BLaER1 (cell line): Measurements from ENCODE around the gene NLK.
"Not testable (repeated sequence)": the region's sequence is repeated elsewhere in the genome, so short reads cannot be mapped to it uniquely, and the experiment has no call there.

Experiments
- H3K27ac ChIP-seq: shearing (Covaris generic); formaldehyde crosslinking; 2 replicates; pipeline ENCODE4 v1.8.1; 2022
- H3K27me3 ChIP-seq: shearing (Covaris generic); formaldehyde crosslinking; 2 replicates; pipeline ENCODE4 v1.8.1; 2022
- H3K36me3 ChIP-seq: shearing (Covaris generic); formaldehyde crosslinking; 2 replicates; pipeline ENCODE4 v1.8.1; 2022
- H3K4me1 ChIP-seq: shearing (Covaris generic); formaldehyde crosslinking; 2 replicates; pipeline ENCODE4 v1.8.1; 2022
- H3K4me2 ChIP-seq: shearing (Covaris generic); formaldehyde crosslinking; 2 replicates; pipeline ENCODE4 v1.8.1; 2022
- H3K4me3 ChIP-seq: shearing (Covaris generic); formaldehyde crosslinking; 2 replicates; pipeline ENCODE4 v1.8.1; 2022
- H3K9ac ChIP-seq: shearing (Covaris generic); formaldehyde crosslinking; 2 replicates; pipeline ENCODE4 v1.8.1; 2022
- H3K9me3 ChIP-seq: shearing (Covaris generic); formaldehyde crosslinking; 2 replicates; pipeline ENCODE4 v1.8.1; 2022
- H4K20me1 ChIP-seq: shearing (Covaris generic); formaldehyde crosslinking; 2 replicates; pipeline ENCODE4 v1.8.1; 2022
- Cebpa-rat ChIP-seq: shearing (Covaris generic); IDR thresholded peaks from 2 replicates; pipeline ENCODE4 v1.8.1; 2022

Gene NLK

DNA sequence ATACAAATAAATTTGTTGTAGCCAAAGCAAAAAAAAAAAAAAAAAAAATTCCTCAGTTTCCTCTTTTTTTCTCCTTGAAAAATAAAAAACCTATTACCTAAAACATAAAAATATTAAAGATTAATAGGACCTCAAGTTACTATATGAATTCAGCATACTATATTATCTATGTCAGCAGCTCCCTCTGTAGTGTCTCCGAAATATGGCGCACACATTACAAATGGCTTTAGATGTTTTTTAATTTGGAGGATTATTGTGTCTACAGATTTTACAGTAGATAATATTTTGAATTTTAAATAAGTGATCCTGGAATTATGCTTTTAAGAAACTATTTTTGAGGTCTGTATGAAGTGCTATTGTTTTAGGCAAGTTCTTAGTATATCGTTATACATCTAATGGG, 94.4 kb downstream of the NLK start:
- H3K36me3 ChIP-seq = peaks cover 42% of the 10 kb centered on the region
- H3K4me1 ChIP-seq = no peaks in the 10 kb centered on the region
- no peak overlapping the region for H3K4me3 ChIP-seq
- TF ChIP-seq Cebpa-rat = no peak
- no peaks in the 10 kb centered on the region for H3K9me3 ChIP-seq
- no peak overlapping the region for H3K4me2 ChIP-seq
- no peak overlapping the region for H3K27ac ChIP-seq
- H3K9ac ChIP-seq = no peak overlapping the region
- no peaks in the 10 kb centered on the region for H3K27me3 ChIP-seq
- H4K20me1 ChIP-seq = no peaks in the 10 kb centered on the region

- H3K9me3 ChIP-seq = no peaks in the 10 kb centered on the region
- no peak for TF ChIP-seq Cebpa-rat
- H3K4me3 ChIP-seq = no peak overlapping the region
- no peak overlapping the region for H3K27ac ChIP-seq
- H3K4me1 ChIP-seq = no peaks in the 10 kb centered on the region
- H3K27me3 ChIP-seq = no peaks in the 10 kb centered on the region
- no peaks in the 10 kb centered on the region for H4K20me1 ChIP-seq
- no peak overlapping the region for H3K9ac ChIP-seq
- no peak overlapping the region for H3K4me2 ChIP-seq
- peaks cover 28% of the 10 kb centered on the region for H3K36me3 ChIP-seq
These were observed 97.3 kb downstream of the NLK start for GRCh38 chr17:28139822-28140221.

DNA sequence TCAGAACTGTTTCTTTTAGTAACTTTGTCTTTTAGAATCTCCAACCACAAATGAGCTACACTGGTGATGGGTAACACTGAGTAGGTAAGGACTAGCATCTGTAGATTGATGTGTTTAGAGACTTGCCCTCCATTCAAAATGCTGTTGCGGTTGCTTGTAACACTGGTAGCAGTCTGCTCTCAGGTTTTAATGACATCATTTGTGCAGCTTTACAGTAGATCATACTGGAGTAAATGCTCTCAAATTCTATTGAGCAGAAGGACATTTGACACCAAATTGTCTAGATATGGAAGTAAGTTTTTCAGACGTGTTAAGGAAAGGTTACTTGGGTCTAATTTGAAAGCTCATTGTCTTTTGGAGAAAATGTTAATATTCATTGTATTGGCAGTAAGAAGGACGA, 98.8 kb downstream of the NLK start:
- H3K9ac ChIP-seq = no peak overlapping the region
- no peaks in the 10 kb centered on the region for H3K4me1 ChIP-seq
- H3K4me2 ChIP-seq = no peak overlapping the region
- TF ChIP-seq Cebpa-rat = no peak
- H4K20me1 ChIP-seq = no peaks in the 10 kb centered on the region
- no peak overlapping the region for H3K4me3 ChIP-seq
- no peaks in the 10 kb centered on the region for H3K27me3 ChIP-seq
- H3K9me3 ChIP-seq = no peaks in the 10 kb centered on the region
- peaks cover 20% of the 10 kb centered on the region; the same call in 1 of the 2 replicates for H3K36me3 ChIP-seq
- H3K27ac ChIP-seq = no peak overlapping the region

DNA sequence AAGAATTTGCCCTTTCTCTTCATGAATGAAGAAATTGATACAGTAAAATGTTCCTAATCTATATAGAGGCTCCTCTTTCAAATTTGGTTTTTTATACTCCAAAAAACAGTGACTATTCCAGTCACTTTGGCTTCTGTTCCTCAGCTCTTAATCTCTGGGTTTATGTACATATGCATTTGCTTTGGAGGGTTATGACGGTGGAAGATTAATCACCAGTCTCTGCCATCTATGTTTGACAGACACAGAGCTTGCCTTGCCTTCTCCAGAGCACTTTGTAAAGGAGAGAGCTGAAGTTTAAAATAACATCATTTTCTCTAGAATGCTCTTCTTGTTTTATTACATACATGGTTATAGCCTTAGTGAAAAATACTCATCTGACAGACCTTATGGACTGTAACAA, 99.3 kb downstream of the NLK start:
- no peaks in the 10 kb centered on the region for H3K4me1 ChIP-seq
- H3K4me3 ChIP-seq = no peak overlapping the region
- H3K4me2 ChIP-seq = no peak overlapping the region
- H3K27ac ChIP-seq = no peak overlapping the region
- no peaks in the 10 kb centered on the region for H3K9me3 ChIP-seq
- H3K27me3 ChIP-seq = no peaks in the 10 kb centered on the region
- no peaks in the 10 kb centered on the region for H4K20me1 ChIP-seq
- no peak for TF ChIP-seq Cebpa-rat
- no peak overlapping the region for H3K9ac ChIP-seq
- peaks cover 17% of the 10 kb centered on the region; the same call in 1 of the 2 replicates for H3K36me3 ChIP-seq

DNA sequence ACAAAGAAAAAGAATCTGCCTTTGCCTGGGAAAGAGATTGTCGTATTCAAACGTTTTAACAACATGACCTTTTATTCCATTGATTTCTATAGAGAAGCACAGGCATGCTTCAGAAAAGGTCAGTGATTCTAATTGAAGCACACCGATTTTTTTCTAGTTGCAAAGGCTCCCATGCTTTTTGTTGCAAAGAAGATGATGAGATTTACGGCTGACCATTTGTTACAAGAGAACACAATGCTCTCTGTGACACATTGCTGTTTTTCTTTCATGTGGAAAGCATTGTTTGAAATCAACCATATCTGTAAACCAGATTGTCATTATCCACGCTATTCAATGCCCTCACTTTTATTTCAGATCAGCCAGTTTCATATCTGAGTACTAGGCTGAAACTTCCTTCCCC, 99.8 kb downstream of the NLK start:
- H3K9me3 ChIP-seq = no peaks in the 10 kb centered on the region
- H3K36me3 ChIP-seq = peaks cover 17% of the 10 kb centered on the region; the same call in 1 of the 2 replicates
- no peaks in the 10 kb centered on the region for H3K4me1 ChIP-seq
- H3K27me3 ChIP-seq = no peaks in the 10 kb centered on the region
- no peaks in the 10 kb centered on the region for H4K20me1 ChIP-seq
- no peak for TF ChIP-seq Cebpa-rat
- H3K27ac ChIP-seq = no peak overlapping the region
- no peak overlapping the region for H3K9ac ChIP-seq
- no peak overlapping the region for H3K4me2 ChIP-seq
- H3K4me3 ChIP-seq = no peak overlapping the region

DNA sequence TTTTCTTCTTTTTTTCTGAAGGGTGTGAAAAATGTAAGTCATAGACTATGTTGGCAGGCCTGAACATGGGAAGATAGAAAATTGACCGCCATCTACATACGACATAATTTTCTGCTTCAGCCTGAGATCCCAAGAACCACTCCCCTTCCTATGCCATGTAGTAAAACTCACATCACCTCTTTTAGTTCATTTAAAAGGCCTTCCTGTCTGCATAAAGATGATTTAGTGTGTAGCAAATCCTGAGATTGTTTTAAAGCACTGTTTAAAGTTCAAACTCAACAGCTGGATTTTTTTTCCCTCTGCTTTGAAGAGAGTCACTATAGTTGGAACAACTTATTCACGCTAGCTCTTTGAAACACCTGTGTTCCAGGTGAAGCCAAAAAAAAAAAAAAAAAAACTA, 101.5 kb downstream of the NLK start:
- no peaks in the 10 kb centered on the region for H4K20me1 ChIP-seq
- no peak overlapping the region for H3K9ac ChIP-seq
- no peak overlapping the region for H3K4me3 ChIP-seq
- no peaks in the 10 kb centered on the region for H3K4me1 ChIP-seq
- H3K27me3 ChIP-seq = no peaks in the 10 kb centered on the region
- no peaks in the 10 kb centered on the region for H3K9me3 ChIP-seq
- TF ChIP-seq Cebpa-rat = no peak
- no peak overlapping the region for H3K4me2 ChIP-seq
- H3K27ac ChIP-seq = no peak overlapping the region
- H3K36me3 ChIP-seq = 0 out of 2 replicates have a peak, but pooled peaks cover 12% of the 10 kb centered on the region

DNA sequence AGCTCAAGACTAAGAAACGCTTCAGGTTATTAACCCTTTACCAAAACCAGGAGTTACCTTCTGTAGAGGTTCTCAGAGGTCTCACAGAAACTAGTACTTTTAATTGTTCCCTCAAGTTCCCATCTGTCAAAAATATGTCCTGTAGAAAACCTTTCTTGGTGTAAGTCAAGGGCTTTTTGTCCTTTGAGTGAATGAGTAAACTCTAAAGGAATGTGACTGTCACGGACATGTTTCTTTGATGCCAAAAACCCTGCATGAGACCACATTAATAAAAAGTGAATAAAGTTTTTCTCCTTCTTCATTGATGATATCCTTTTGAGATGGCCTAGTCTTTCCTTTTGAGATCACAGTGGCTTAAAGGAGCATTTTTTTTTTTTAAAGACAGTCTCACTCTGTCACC, 102.9 kb downstream of the NLK start:
- no peaks in the 10 kb centered on the region for H3K4me1 ChIP-seq
- H3K4me3 ChIP-seq = no peak overlapping the region
- H3K36me3 ChIP-seq = 0 out of 2 replicates have a peak, but pooled peaks cover 12% of the 10 kb centered on the region
- H3K27ac ChIP-seq = no peak overlapping the region
- H3K4me2 ChIP-seq = no peak overlapping the region
- H4K20me1 ChIP-seq = no peaks in the 10 kb centered on the region
- H3K9ac ChIP-seq = no peak overlapping the region
- H3K27me3 ChIP-seq = no peaks in the 10 kb centered on the region
- TF ChIP-seq Cebpa-rat = no peak
- H3K9me3 ChIP-seq = no peaks in the 10 kb centered on the region

- H3K27me3 ChIP-seq = no peaks in the 10 kb centered on the region
- no peaks in the 10 kb centered on the region for H3K4me1 ChIP-seq
- H3K4me3 ChIP-seq = no peak overlapping the region
- no peaks in the 10 kb centered on the region for H3K9me3 ChIP-seq
- no peak for TF ChIP-seq Cebpa-rat
- no peak overlapping the region for H3K9ac ChIP-seq
- no peak overlapping the region for H3K4me2 ChIP-seq
- H4K20me1 ChIP-seq = no peaks in the 10 kb centered on the region
- H3K36me3 ChIP-seq = 0 out of 2 replicates have a peak, but pooled peaks cover 12% of the 10 kb centered on the region
- H3K27ac ChIP-seq = no peak overlapping the region
These were observed 104.5 kb downstream of the NLK start for GRCh38 chr17:28147017-28147416.

DNA sequence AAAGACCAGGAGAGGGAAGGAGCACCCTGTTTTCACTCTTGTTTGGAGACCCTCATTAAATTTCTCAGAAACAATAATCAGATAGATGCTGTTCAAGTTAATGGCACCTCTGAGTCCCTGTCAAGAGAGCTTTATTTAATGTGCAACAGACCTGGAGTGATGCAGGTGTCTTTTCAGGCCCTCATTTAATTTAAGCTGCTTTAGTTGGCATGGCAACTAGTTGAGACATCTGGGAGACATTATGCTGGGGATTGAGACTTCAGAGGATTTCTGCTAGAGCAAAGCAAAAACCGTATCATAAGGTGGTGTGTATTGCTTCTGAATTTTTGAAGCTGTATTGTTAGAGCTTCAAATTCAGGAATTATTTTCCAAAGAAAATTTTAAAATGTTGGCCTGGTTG, 108.5 kb downstream of the NLK start:
- no peak for TF ChIP-seq Cebpa-rat
- Histone ChIP-seq H4K20me1 (no peaks in the 10 kb centered on the region), H3K36me3 (no peaks in the 10 kb centered on the region; the same call in 1 of the 2 replicates), H3K4me3 (no peak overlapping the region), H3K9me3 (no peaks in the 10 kb centered on the region), H3K27ac (no peak overlapping the region), H3K27me3 (no peaks in the 10 kb centered on the region), H3K4me2 (no peak overlapping the region), H3K9ac (no peak overlapping the region), H3K4me1 (no peaks in the 10 kb centered on the region)

- no peaks in the 10 kb centered on the region for H3K9me3 ChIP-seq
- H3K9ac ChIP-seq = no peak overlapping the region
These were observed 111.7 kb downstream of the NLK start for GRCh38 chr17:28154214-28154613.

GRCh38 chr17:28155405-28155804, 112.9 kb downstream of the NLK start:
- not testable (repeated sequence) for H3K4me3 ChIP-seq, H3K4me1 ChIP-seq, H3K9ac ChIP-seq, H3K27me3 ChIP-seq, H4K20me1 ChIP-seq, H3K27ac ChIP-seq, H3K4me2 ChIP-seq, H3K9me3 ChIP-seq, H3K36me3 ChIP-seq

More at GRCh38 chr17:28154214-28154613, 111.7 kb downstream of the NLK start:
- H3K27me3 ChIP-seq = no peaks in the 10 kb centered on the region
- no peak for TF ChIP-seq Cebpa-rat
- H3K36me3 ChIP-seq = no peaks in the 10 kb centered on the region; the same call in 1 of the 2 replicates
- H3K27ac ChIP-seq = no peak overlapping the region
- H3K4me2 ChIP-seq = no peak overlapping the region
- H3K4me1 ChIP-seq = no peaks in the 10 kb centered on the region
- H3K4me3 ChIP-seq = no peak overlapping the region
- H4K20me1 ChIP-seq = no peaks in the 10 kb centered on the region
